Stimulated activated CD8-positive, alpha-beta memory T cell treated with anti-CD3 and anti-CD28 coated beads, Interleukin-7, amount 100 ng/mL, for 4 hours (primary cell): ENCODE results near the gene TMEFF2.
"Not testable (repeated sequence)": the region's sequence is repeated elsewhere in the genome, so short reads cannot be mapped to it uniquely, and the experiment has no call there.

Experiments
- DNase-seq, 2 donors: peaks; one replicate each; pipeline ENCODE4 v3.0.0-alpha.2; 2020; ENCODE audit warnings: low read depth in 2 of 2

TMEFF2 gene

GRCh38 chr2:191933307-191934105 lies 261.2 kb downstream of the TMEFF2 start:
- DNase-seq = no peak

GRCh38 chr2:191932286-191932685 lies 262.4 kb downstream of the TMEFF2 start:
- DNase-seq = no peak

- DNase-seq = no peak
Observed at GRCh38 chr2:191931329-191931728, 263.4 kb downstream of the TMEFF2 start.

DNA sequence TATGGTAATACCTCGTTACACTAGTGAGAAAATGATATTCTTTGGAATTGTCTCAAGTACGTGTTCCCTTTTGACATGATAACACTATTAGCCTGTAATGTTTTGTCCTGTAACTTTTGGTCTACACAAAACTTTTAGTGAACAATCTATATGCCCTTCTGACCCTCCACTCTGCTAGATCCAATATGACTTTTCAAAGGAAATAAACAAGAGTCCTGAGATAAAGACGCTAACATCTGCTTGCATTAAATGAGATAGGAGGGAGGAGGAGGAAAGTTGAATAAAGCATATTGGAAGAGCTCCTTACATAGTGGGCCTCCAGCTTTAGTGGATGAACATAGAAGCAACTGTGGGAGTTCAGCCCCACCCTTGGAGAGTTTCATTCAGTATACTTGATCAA lies 264.5 kb downstream of the TMEFF2 start:
- no peak for DNase-seq

DNA sequence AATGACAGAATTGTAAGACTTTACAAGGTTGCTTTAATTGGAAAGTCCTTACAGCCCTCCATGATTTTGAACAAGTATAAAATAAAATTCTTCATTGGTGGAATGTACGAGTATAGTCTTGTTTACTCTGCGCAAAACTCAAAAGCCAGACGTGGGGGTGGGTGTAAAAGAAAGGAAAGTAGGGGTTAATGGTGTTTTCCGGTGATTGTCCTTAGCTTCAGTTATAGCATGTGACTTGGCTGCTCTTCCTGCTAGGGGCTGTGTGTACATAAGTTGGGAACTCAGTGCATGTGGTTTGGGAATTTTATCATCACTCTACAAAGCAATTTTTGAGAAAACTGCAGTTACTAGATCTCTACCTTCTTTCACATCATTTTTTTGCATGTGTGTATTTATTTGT lies 265.4 kb downstream of the TMEFF2 start:
- no peak for DNase-seq

DNA sequence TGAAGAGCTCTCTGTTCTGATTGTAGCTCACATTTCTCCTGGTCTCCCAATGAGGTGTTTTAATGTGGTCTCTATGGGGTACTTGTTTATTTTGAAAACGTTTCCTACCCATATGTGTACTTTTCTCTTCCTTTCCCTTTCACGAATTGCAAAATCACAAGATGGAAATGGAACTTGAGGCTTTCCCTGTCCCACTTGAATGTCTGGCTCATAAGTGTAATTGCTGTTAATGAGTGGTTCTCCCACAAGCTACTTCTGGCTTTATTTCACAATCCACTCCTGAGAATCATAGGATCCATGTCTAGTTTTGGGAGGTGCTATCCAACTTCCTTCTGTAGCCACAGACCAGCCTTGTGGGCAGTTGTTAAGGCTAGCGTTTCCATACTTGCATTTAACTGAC lies 266.7 kb downstream of the TMEFF2 start:
- DNase-seq = no peak

DNA sequence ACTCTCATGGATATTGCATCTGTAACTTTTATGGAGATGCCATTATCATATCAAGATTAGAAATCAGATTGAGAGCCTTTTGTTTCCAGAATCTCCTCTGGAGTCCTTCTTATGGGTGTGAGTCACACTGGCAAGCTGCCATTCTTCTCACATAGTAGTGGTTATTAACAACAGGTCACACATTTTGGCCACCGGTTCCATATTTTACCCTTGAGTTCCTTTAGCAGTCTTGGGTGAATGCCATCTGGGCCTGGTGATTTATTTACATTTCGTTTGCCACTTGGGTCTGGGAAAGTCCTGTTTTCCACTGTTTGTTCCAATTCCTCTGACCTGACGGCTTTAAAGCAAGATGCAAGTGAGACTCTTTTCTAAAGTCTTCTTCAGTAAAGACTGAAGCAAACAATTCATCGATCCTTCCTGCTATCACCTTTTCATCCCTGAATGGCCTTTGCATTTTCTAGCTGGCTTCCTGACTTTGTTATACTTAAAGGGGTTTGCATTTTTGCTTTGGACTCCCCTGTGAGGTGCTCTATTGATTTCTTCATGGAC lies 267.3 kb downstream of the TMEFF2 start:
- no peak for DNase-seq

- DNase-seq = no peak
Observed at GRCh38 chr2:191926671-191927070, 268.1 kb downstream of the TMEFF2 start.

GRCh38 chr2:191923652-191923997 lies 271.1 kb downstream of the TMEFF2 start:
- DNase-seq = no peak

GRCh38 chr2:191922736-191923651 lies 271.7 kb downstream of the TMEFF2 start:
- DNase-seq = no peak

GRCh38 chr2:191921650-191922049 lies 273.1 kb downstream of the TMEFF2 start:
- not testable (repeated sequence) for DNase-seq

DNA sequence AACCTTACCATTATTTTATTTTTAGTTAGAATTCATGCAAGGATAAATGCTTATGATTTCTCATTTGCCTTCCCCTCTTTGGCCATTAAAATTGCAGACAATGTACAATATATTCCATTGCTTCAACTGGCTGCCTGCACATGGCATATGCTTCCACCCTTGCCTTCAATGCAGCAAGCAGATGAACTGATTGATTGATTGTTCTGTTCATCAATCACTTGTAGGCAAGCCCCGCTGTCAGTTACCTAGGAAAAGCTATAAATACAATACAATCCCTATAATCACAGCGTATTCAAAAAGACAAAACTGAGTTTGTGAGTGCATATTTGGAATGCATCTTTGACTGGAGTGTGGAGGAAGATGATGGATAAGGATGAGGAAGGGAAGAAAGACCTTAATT lies 274.2 kb downstream of the TMEFF2 start:
- DNase-seq = no peak

DNA sequence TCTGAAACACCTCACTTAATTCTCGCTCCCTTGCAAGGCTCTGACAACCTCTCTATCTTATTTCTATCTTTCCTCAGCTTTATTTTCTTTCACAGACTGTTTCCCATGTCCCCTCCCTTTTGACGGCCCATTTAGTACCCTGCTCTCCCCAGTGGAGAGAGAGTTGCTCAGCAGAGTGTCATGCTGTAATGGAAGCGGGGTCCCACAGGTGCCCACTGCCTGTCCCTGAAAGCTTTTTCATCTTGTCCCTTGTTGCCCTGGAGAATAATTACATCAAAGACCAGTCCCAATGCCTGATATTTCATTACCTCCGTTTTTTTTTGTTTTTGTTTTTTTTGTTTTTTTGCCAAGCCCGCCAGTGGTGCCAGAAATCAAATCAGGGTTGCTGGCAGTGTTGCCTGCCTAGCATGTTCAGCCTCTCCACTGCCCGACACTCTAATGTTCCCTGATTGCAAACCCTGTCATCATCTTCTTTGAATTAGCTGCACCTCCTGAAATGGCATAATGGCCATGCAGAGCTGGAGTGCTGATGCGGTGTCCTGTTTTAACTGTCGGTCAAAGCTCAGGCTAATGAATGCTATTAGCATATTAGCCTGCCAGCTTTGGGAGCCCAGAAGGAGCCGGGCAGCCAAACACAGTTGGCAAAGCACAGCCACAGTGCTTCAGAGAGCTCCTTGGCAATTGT lies 276.6 kb downstream of the TMEFF2 start:
- no peak for DNase-seq

- no peak for DNase-seq
Observed at GRCh38 chr2:191917430-191917881, 277.3 kb downstream of the TMEFF2 start.

DNA sequence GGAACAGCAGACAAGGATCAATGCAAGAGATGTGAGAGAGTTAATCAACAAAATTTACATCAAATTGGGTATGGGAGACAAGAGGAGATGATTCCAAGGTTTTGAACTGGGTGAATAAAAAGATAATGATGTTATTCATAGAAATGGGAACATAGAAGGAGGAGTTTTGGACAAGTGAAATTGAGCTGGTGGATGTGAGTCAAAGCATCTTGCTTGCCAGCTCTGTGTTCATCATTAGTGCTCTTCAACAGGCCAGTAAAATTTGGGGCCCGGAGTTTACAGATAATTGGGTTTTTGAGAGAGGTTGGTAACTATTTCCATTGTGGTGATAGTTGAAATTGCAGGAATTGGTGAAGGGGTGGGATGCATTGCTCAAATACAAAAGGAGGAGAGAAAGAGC lies 277.9 kb downstream of the TMEFF2 start:
- DNase-seq = no peak

DNA sequence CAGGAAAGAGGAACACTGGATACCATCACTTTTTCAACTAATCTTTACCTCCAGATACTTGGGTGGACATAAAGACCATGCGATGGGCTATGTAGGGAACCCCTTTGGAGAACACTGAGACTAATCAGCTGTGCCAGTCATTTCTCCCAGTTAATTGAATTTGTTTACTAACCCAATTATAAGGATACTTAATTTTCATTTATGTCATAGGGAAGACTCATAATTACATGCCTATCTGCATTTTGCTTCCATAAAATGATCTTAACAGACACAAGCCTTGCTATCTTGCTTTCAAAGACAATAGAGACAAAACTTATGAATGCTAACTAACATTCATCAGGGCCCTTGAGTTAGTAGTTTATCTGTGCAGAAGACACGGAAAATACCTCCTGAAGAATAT lies 279.0 kb downstream of the TMEFF2 start:
- DNase-seq = no peak

DNA sequence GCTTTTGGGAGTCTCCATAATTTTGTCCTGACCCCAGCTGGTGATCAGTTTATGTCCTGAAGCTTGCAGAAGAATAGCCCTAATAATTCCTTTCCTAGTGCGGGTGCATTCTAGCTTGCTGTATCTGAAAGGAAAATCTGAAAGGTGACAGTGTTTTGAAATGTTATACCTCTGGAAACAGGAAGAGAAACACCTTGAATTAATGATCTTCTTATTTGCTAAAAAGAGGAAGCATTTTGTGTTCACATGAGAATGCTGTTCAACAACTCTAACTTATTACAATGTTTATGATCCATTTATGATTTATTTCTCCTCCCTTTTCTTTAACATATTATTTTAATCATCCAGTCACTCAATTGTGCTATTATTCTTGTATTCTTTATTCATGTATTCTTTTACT lies 280.9 kb downstream of the TMEFF2 start:
- DNase-seq = no peak

DNA sequence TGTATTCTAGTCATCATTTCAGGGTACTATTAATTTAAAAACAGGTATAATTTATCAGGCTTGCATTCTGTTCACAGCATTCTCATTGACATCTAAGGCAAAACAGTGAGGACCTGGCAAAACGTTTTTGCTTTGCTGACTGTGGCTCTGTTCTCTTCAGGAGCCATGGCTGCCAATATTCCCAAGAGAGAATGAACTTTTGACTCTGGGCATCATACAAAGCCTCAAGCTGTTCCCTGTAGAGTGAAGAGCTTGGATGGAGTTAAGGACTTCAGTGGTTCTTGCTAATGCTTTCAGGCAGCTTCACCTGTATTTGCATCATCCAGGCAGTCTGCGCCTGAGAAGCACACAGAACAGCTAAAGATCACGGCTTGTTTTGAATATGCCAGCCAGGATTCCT lies 282.0 kb downstream of the TMEFF2 start:
- DNase-seq = no peak

- no peak for DNase-seq
Observed at GRCh38 chr2:191910518-191910917, 284.2 kb downstream of the TMEFF2 start.

DNA sequence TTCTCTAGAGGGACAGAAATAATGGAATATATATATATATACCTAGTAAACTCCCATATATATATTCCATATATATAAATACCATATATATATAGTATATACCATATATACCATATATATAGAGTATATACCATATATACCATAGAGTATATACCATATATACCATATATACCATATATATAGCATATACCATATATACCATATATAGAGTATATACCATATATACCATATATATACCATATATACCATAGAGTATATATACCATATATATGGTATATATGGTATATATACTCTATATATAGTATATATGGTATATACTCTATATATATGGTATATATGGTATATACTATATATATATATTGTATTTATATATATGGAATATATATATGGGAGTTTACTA lies 285.9 kb downstream of the TMEFF2 start:
- DNase-seq = no peak

DNA sequence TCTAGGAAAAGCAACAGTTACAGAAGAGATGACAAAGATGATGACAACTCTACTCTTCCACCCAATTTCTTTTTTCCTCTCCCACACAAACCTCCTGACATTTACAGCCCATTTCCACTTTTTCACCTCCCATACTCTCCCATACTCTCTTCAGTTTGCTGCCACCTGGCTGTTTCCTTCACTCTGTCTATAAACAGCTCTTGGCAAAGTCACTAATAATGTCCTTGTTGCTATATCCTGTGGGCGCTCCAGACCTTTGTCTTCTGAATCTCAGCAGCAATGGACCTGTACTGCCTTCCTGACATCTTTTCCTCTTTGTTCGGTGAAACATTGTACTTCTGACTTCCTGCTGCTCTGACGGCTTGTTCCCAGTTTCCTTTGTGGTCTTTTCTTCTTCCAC lies 287.2 kb downstream of the TMEFF2 start:
- no peak for DNase-seq

DNA sequence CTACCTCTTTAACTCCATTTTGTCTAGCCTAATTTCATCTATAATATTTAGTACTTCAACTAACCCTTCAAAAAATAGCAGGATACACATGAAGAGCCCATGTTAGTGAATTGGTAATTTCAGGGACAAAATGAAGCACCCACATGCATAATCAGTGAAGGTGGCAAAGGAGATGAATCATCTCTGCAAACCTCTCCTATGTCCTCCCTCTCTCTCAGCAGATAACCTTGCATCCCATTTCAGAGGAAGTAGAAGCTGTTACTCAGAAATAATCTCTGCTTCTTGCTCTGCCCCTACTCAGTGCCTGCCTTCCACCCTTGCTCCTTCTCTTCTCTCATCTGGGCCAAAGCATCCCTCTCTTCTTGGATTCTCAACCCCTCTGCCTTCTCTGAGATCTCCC lies 287.6 kb downstream of the TMEFF2 start:
- DNase-seq = no peak
